ENCODE data around the gene CNTN4. TPM values are rescaled to one million over a fixed set of nuclear protein-coding genes. Genes with fewer than 3 reads are reported as not detected.
A peak's percentile ranks its signal among the peaks of the same experiment; 100 is the strongest.

CNTN4 gene
- total and polyA plus RNA-seq, 5 experiments from 2014 or later = not detected

- no peaks in the 10 kb centered on the region for H3K36me3 Mint-ChIP-seq
- H3K4me1 Mint-ChIP-seq = no peaks in the 10 kb centered on the region
- H3K27me3 Mint-ChIP-seq = peaks cover 0 to 4% (median 0%) of the 10 kb centered on the region in 5 donors
- DNase-seq (no peak), ATAC-seq (no peak)
- no peak overlapping the region for H3K4me3 Mint-ChIP-seq
- POLR2A ChIA-PET = no interaction called here
- H3K27ac Mint-ChIP-seq = no peak overlapping the region
- no peaks in the 10 kb centered on the region for H3K9me3 Mint-ChIP-seq
Observed at GRCh38 chr3:2623436-2623835, 524.8 kb downstream of the CNTN4 start.

- DNase-seq (no peak), ATAC-seq (no peak)
- no peaks in the 10 kb centered on the region for H3K9me3 Mint-ChIP-seq
- H3K4me3 Mint-ChIP-seq = no peak overlapping the region
- H3K36me3 Mint-ChIP-seq = no peaks in the 10 kb centered on the region
- no peak overlapping the region for H3K27ac Mint-ChIP-seq
- no peaks in the 10 kb centered on the region for H3K4me1 Mint-ChIP-seq
- H3K27me3 Mint-ChIP-seq = peaks cover 0 to 2% (median 0%) of the 10 kb centered on the region in 5 donors
- POLR2A ChIA-PET = no interaction called here
Observed at GRCh38 chr3:2628117-2628516, 529.5 kb downstream of the CNTN4 start.

GRCh38 chr3:2635511-2635910 is 536.8 kb downstream of the CNTN4 start:
- H3K27me3 Mint-ChIP-seq = peaks cover 0 to 25% (median 7%) of the 10 kb centered on the region in 5 donors
- peaks cover 0 to 19% (median 3%) of the 10 kb centered on the region in 9 donors for H3K9me3 Mint-ChIP-seq
- POLR2A ChIA-PET = no interaction called here
- H3K4me1 Mint-ChIP-seq = no peaks in the 10 kb centered on the region
- H3K27ac Mint-ChIP-seq = no peak overlapping the region
- ATAC-seq (no peak), DNase-seq (no peak)
- H3K36me3 Mint-ChIP-seq = no peaks in the 10 kb centered on the region
- H3K4me3 Mint-ChIP-seq = no peak overlapping the region

- DNase-seq (no peak), ATAC-seq (no peak)
- Mint-ChIP-seq H3K4me1 (no peaks in the 10 kb centered on the region), H3K9me3 (peaks cover 0 to 5% (median 0%) of the 10 kb centered on the region in 9 donors), H3K27ac (no peak overlapping the region), H3K36me3 (no peaks in the 10 kb centered on the region), H3K27me3 (peaks cover 0 to 15% (median 8%) of the 10 kb centered on the region in 5 donors), H3K4me3 (no peak overlapping the region)
- POLR2A ChIA-PET = no interaction called here
Observed at GRCh38 chr3:2643606-2644005, 544.9 kb downstream of the CNTN4 start.

GRCh38 chr3:2645001-2645400 is 546.3 kb downstream of the CNTN4 start:
- H3K4me1 Mint-ChIP-seq = no peaks in the 10 kb centered on the region
- H3K36me3 Mint-ChIP-seq = no peaks in the 10 kb centered on the region
- POLR2A ChIA-PET = no interaction called here
- no peak for ATAC-seq
- peaks cover 0 to 8% (median 1%) of the 10 kb centered on the region in 5 donors for H3K27me3 Mint-ChIP-seq
- H3K27ac Mint-ChIP-seq = no peak overlapping the region
- H3K4me3 Mint-ChIP-seq = no peak overlapping the region
- peaks cover 0 to 7% (median 0%) of the 10 kb centered on the region in 9 donors for H3K9me3 Mint-ChIP-seq
- DNase-seq = no peak

- Mint-ChIP-seq H3K27me3 (peaks cover 0 to 13% (median 3%) of the 10 kb centered on the region in 5 donors), H3K9me3 (peaks cover 0 to 11% (median 0%) of the 10 kb centered on the region in 9 donors), H3K4me1 (no peaks in the 10 kb centered on the region), H3K4me3 (no peak overlapping the region), H3K36me3 (no peaks in the 10 kb centered on the region), H3K27ac (no peak overlapping the region)
- DNase-seq (no peak), ATAC-seq (no peak)
- POLR2A ChIA-PET = no interaction called here
Observed at GRCh38 chr3:2650746-2651145, 552.1 kb downstream of the CNTN4 start.

GRCh38 chr3:2652386-2652785 is 553.7 kb downstream of the CNTN4 start:
- ATAC-seq (no peak), DNase-seq (no peak)
- Mint-ChIP-seq H3K27ac (no peak overlapping the region), H3K36me3 (no peaks in the 10 kb centered on the region), H3K4me1 (no peaks in the 10 kb centered on the region), H3K4me3 (no peak overlapping the region), H3K9me3 (peaks cover 0 to 11% (median 0%) of the 10 kb centered on the region in 9 donors), H3K27me3 (peaks cover 0 to 16% (median 3%) of the 10 kb centered on the region in 5 donors)
- POLR2A ChIA-PET = no interaction called here

- no peak overlapping the region for H3K27ac Mint-ChIP-seq
- DNase-seq (no peak), ATAC-seq (no peak)
- H3K36me3 Mint-ChIP-seq = no peaks in the 10 kb centered on the region
- peaks cover 0 to 8% (median 0%) of the 10 kb centered on the region in 9 donors for H3K9me3 Mint-ChIP-seq
- H3K27me3 Mint-ChIP-seq = peaks cover 0 to 16% (median 4%) of the 10 kb centered on the region in 5 donors
- H3K4me1 Mint-ChIP-seq = no peaks in the 10 kb centered on the region
- H3K4me3 Mint-ChIP-seq = no peak overlapping the region
- POLR2A ChIA-PET = no interaction called here
Observed at GRCh38 chr3:2653706-2654105, 555.0 kb downstream of the CNTN4 start.

- Mint-ChIP-seq H3K27me3 (peaks cover 0 to 16% (median 4%) of the 10 kb centered on the region in 5 donors), H3K9me3 (peaks cover 0 to 4% (median 0%) of the 10 kb centered on the region in 9 donors), H3K36me3 (no peaks in the 10 kb centered on the region), H3K4me3 (no peak overlapping the region), H3K4me1 (no peaks in the 10 kb centered on the region), H3K27ac (no peak overlapping the region)
- DNase-seq = no peak
- ATAC-seq = no peak
- POLR2A ChIA-PET = no interaction called here
Observed at GRCh38 chr3:2655229-2655701, 556.6 kb downstream of the CNTN4 start.

GRCh38 chr3:2656806-2657777 is 558.4 kb downstream of the CNTN4 start:
- POLR2A ChIA-PET = no interaction called here
- ATAC-seq = no peak

GRCh38 chr3:2657971-2658370 is 559.3 kb downstream of the CNTN4 start:
- DNase-seq (no peak), ATAC-seq (no peak)
- POLR2A ChIA-PET = no interaction called here
- Mint-ChIP-seq H3K4me1 (no peaks in the 10 kb centered on the region), H3K27ac (no peak overlapping the region), H3K4me3 (no peak overlapping the region), H3K36me3 (no peaks in the 10 kb centered on the region), H3K9me3 (peaks cover 0 to 5% (median 0%) of the 10 kb centered on the region in 9 donors), H3K27me3 (peaks cover 1 to 16% (median 3%) of the 10 kb centered on the region in 5 donors)

More at GRCh38 chr3:2656806-2657777, 558.4 kb downstream of the CNTN4 start:
- Mint-ChIP-seq H3K4me1 (no peaks in the 10 kb centered on the region), H3K27me3 (peaks cover 0 to 16% (median 5%) of the 10 kb centered on the region in 5 donors), H3K27ac (peak overlapping the region in 1 of 10 donors; percentile 25), H3K4me3 (no peak overlapping the region), H3K36me3 (no peaks in the 10 kb centered on the region), H3K9me3 (peaks cover 0 to 2% (median 0%) of the 10 kb centered on the region in 9 donors)
- no peak for DNase-seq

- Mint-ChIP-seq H3K27ac (no peak overlapping the region), H3K27me3 (peaks cover 1 to 12% (median 3%) of the 10 kb centered on the region in 5 donors), H3K4me3 (no peak overlapping the region), H3K4me1 (no peaks in the 10 kb centered on the region), H3K36me3 (no peaks in the 10 kb centered on the region), H3K9me3 (peaks cover 0 to 5% (median 0%) of the 10 kb centered on the region in 9 donors)
- DNase-seq = no peak
- POLR2A ChIA-PET = no interaction called here
- no peak for ATAC-seq
Observed at GRCh38 chr3:2659896-2660295, 561.2 kb downstream of the CNTN4 start.

- POLR2A ChIA-PET = no interaction called here
- Mint-ChIP-seq H3K4me1 (no peaks in the 10 kb centered on the region), H3K27me3 (peaks cover 0 to 5% (median 2%) of the 10 kb centered on the region in 5 donors), H3K9me3 (peaks cover 0 to 5% (median 0%) of the 10 kb centered on the region in 9 donors), H3K27ac (no peak overlapping the region), H3K36me3 (no peaks in the 10 kb centered on the region), H3K4me3 (no peak overlapping the region)
- ATAC-seq = no peak
- no peak for DNase-seq
Observed at GRCh38 chr3:2661078-2661477, 562.4 kb downstream of the CNTN4 start.

All from naive thymus-derived CD8-positive, alpha-beta T cell (primary cell).